Tibial nerve (tissue), 3 donors: ENCODE results near the gene ZNF317.

Experiments used
- CTCF ChIP-seq, 5 experiments: fragments of 200-600 bp in 3 of 5; fragments of 450-650 bp in 2 of 5; sonication (generic) in 3 of 5; IDR thresholded peaks; one replicate each; pipeline ENCODE4 v1.5.1; 2016 to 2019; ENCODE audit warnings: antibody characterized with exemption in 5 of 5, mild to moderate bottlenecking in 3 of 5, moderate library complexity in 2 of 5
- POLR2A ChIP-seq, 2 donors: fragments of 450-650 bp; IDR thresholded peaks; one replicate each; pipeline ENCODE4 v1.6.1; 2017; ENCODE audit warnings: antibody characterized with exemption in 2 of 2, mild to moderate bottlenecking in 2 of 2, moderate library complexity in 2 of 2

- TF ChIP-seq CTCF (IDR thresholded peaks at IDR 0.05) = no peak
- TF ChIP-seq POLR2A (IDR thresholded peaks at IDR 0.05) = no peak
Observed at GRCh38 chr19:9175326-9175725, 35.1 kb downstream of the ZNF317 start.
